Measurements from ENCODE around the gene HOXC4. TPM values are rescaled to one million over a fixed set of nuclear protein-coding genes. Genes with fewer than 3 reads are reported as not detected.

Gene HOXC4
- total and polyA plus RNA-seq, 10 of the 15 experiments (the other 5 are each of a cell fraction or from before 2014, with no cell fraction given): 1.0 to 11.4 (median 4.2) TPM

- ChIA-PET SMC1A (ENCODE audit: uncharacterized antibody, unreplicated experiment) (no interaction called here), CTCF (interaction anchor here (2.6 kb wide), 1 partner anchor 13 kb away, joined by 18 read pairs; no protein-coding TSS in a partner anchor), POLR2A (interaction anchor here (1.1 kb wide), 1 partner anchor 169 kb away, joined by 3 read pairs; the partner anchor contains the start of gene SMUG1), RAD21 (ENCODE audit: unreplicated experiment) (no interaction called here)
- 68% methylated on average over 10 of the region's 10 CpGs for WGBS (ENCODE audit: insufficient coverage, insufficient replicate concordance, low lambda C conversion rate, missing lambda C conversion rate)
- Histone ChIP-seq H3K4me2 (ENCODE audit: control insufficient read depth, insufficient read depth) (no peak overlapping the region), H2AFZ (ENCODE audit: control insufficient read depth, low read depth, low read length) (peak overlapping the region; percentile 19; the same call in 1 of the 2 replicates), H3K36me3 (ENCODE audit: control insufficient read depth in 2 of 2, insufficient read depth in 2 of 2, low read length in 1 of 2) (no peaks in the 10 kb centered on the region), H3K27ac (ENCODE audit: control insufficient read depth, insufficient read depth) (no peak overlapping the region), H3K79me2 (ENCODE audit: control insufficient read depth, insufficient read depth, low read length) (no peaks in the 10 kb centered on the region), H3K4me1 (ENCODE audit: control insufficient read depth, insufficient read depth, low read length) (peaks cover 21% of the 10 kb centered on the region), H4K20me1 (ENCODE audit: control insufficient read depth, insufficient read depth) (no peaks in the 10 kb centered on the region; the same call in 1 of the 2 replicates), H3K4me3 (no peak overlapping the region), H3K9me3 (replicated peaks; ENCODE audit: control insufficient read depth, insufficient read depth, low read length) (no peaks in the 10 kb centered on the region), H3K9ac (ENCODE audit: control insufficient read depth, insufficient read depth, low read length) (no peak overlapping the region), H3K27me3 (replicated peaks in 1 of 2; ENCODE audit: control insufficient read depth in 2 of 2, insufficient read depth in 2 of 2, low read length in 1 of 2) (peaks cover 4 to 11% of the 10 kb centered on the region in 2 experiments)
- DNase-seq (ENCODE audit: low read depth, low spot score) (no peak), FAIRE-seq (no peak), ATAC-seq (no peak)
- in situ Hi-C loops (cut with MboI): loop anchor here (10.0 kb wide), 2 partner anchors 175 to 345 kb away; partner anchors contain the start of gene GPR84
- intact Hi-C loops (cut with micrococcal nuclease; ENCODE audit: unreplicated experiment): no loop called here
- BruUV-seq (replicated peaks): no TSS peak
- no peak for TF ChIP-seq EP300 (IDR thresholded peaks at IDR 0.05; ENCODE audit: borderline replicate concordance in 1 of 2, control insufficient read depth in 1 of 2, low read depth in 2 of 2, low read length in 2 of 2)
- TF ChIP-seq LARP7 (IDR thresholded peaks at IDR 0.05): no peak
- no peak for TF ChIP-seq RELB (IDR thresholded peaks at IDR 0.05; ENCODE audit: low read depth)
Measured at GRCh38 chr12:54019924-54020590, 33.6 kb upstream of the HOXC4 start.

All from GM12878 (cell line).